SU-DHL-6 (cell line): ENCODE results near the gene TNIK.

Source experiments
- H2AFZ ChIP-seq: fragments of 200-600 bp; sonication (generic); 2 replicates; pipeline ENCODE4 v1.6.1; 2014; ENCODE audit warnings: low read depth, mild to moderate bottlenecking, moderate library complexity, mixed read lengths, antibody characterized with exemption, low read length; ENCODE audit not compliant: severe bottlenecking
- H3F3A ChIP-seq: fragments of 200-600 bp; shearing (Covaris generic); 2 replicates; pipeline ENCODE4 v1.6.0; 2016; ENCODE audit warnings: antibody characterized with exemption, mild to moderate bottlenecking; ENCODE audit not compliant: insufficient read depth
- H3K27ac ChIP-seq: fragments of 200-600 bp; sonication (generic); 2 replicates; pipeline ENCODE4 v1.5.1; 2016; ENCODE audit warnings: low read depth, mild to moderate bottlenecking, low read length, moderate library complexity, mixed read lengths
- H3K27me3 ChIP-seq: fragments of 200-600 bp; sonication (generic), shearing (Covaris generic); 2 replicates; pipeline ENCODE4 v1.6.0; 2014; ENCODE audit warnings: mild to moderate bottlenecking, low read length
- H3K36me3 ChIP-seq: fragments of 200-600 bp; sonication (generic); 2 replicates; pipeline ENCODE4 v1.6.1; 2014; ENCODE audit warnings: mild to moderate bottlenecking, low read length, mixed read lengths
- H3K4me2 ChIP-seq: fragments of 300-600, 200-600 bp; shearing (Covaris generic), sonication (generic); 2 replicates; pipeline ENCODE4 v1.6.0; 2014; ENCODE audit warnings: low read length, low read depth, mild to moderate bottlenecking; ENCODE audit not compliant: poor library complexity, severe bottlenecking
- H3K4me3 ChIP-seq: fragments of 200-600 bp; sonication (generic); 2 replicates; pipeline ENCODE4 v1.5.1; 2014; ENCODE audit warnings: antibody characterized with exemption, low read length, mild to moderate bottlenecking, mixed read lengths; ENCODE audit not compliant: insufficient read depth, poor library complexity, severe bottlenecking
- H3K79me2 ChIP-seq: fragments of 200-600 bp; sonication (generic); 2 replicates; pipeline ENCODE4 v1.6.1; 2014; ENCODE audit warnings: mild to moderate bottlenecking, low read length, moderate library complexity; ENCODE audit not compliant: insufficient read depth
- H3K9ac ChIP-seq: fragments of 200-600 bp; sonication (generic); 2 replicates; pipeline ENCODE4 v1.7.0; 2014; ENCODE audit warnings: mild to moderate bottlenecking, low read length
- H3K9me2 ChIP-seq: fragments of 200-600 bp; sonication (generic); replicated peaks from 2 replicates; pipeline ENCODE4 v1.6.1; 2014; ENCODE audit warnings: low read length; ENCODE audit not compliant: insufficient read depth
- H3K9me3 ChIP-seq: fragments of 200-600 bp; sonication (generic); 2 replicates; pipeline ENCODE4 v1.6.1; 2014; ENCODE audit warnings: low read length, mixed read lengths; ENCODE audit not compliant: insufficient read depth
- H4K20me1 ChIP-seq: fragments of 200-600 bp; sonication (generic); 2 replicates; pipeline ENCODE4 v1.6.1; 2014; ENCODE audit warnings: low read depth, mild to moderate bottlenecking, antibody characterized with exemption, low read length, moderate library complexity, mixed read lengths
- CTCF ChIP-seq: fragments of 200-600 bp; sonication (generic); IDR thresholded peaks from one replicate; pipeline ENCODE4 v1.5.1; 2017; ENCODE audit warnings: antibody characterized with exemption, mild to moderate bottlenecking, low read length, moderate library complexity; ENCODE audit not compliant: insufficient read depth, poor library complexity, severe bottlenecking
- EZH2phosphoT487 ChIP-seq: fragments of 200-600 bp; sonication (generic), shearing (Covaris generic); conservative IDR thresholded peaks from 2 replicates; pipeline ENCODE4 v1.6.1; 2018; ENCODE audit warnings: mild to moderate bottlenecking, antibody characterized with exemption, low read length, moderate library complexity, mixed read lengths

The TNIK gene

GRCh38 chr3:171407759-171408158 is 52.4 kb downstream of the TNIK start:
- no peak for TF ChIP-seq EZH2phosphoT487
- TF ChIP-seq CTCF: no peak
- Histone ChIP-seq H3K27me3 (no peaks in the 10 kb centered on the region), H2AFZ (no peak overlapping the region), H4K20me1 (no peaks in the 10 kb centered on the region), H3K9ac (no peak overlapping the region), H3K4me2 (no peak overlapping the region), H3K36me3 (no peaks in the 10 kb centered on the region), H3K9me2 (no peaks in the 10 kb centered on the region), H3K4me3 (no peak overlapping the region), H3K27ac (no peak overlapping the region), H3K9me3 (no peaks in the 10 kb centered on the region), H3K79me2 (no peaks in the 10 kb centered on the region), H3F3A (no peaks in the 10 kb centered on the region)

- Histone ChIP-seq H3K4me3 (no peak overlapping the region), H2AFZ (no peak overlapping the region), H3K27ac (no peak overlapping the region), H3K36me3 (no peaks in the 10 kb centered on the region), H3K27me3 (no peaks in the 10 kb centered on the region), H3K4me2 (no peak overlapping the region), H3K9ac (no peak overlapping the region), H4K20me1 (no peaks in the 10 kb centered on the region), H3F3A (no peaks in the 10 kb centered on the region), H3K9me3 (no peaks in the 10 kb centered on the region), H3K79me2 (no peaks in the 10 kb centered on the region), H3K9me2 (no peaks in the 10 kb centered on the region)
- TF ChIP-seq EZH2phosphoT487: no peak
- no peak for TF ChIP-seq CTCF
These were observed 55.7 kb downstream of the TNIK start for GRCh38 chr3:171404376-171404967.

GRCh38 chr3:171402281-171402680 is 57.9 kb downstream of the TNIK start:
- Histone ChIP-seq H3K4me2 (no peak overlapping the region), H3K9me2 (no peaks in the 10 kb centered on the region), H3K4me3 (no peak overlapping the region), H3K36me3 (no peaks in the 10 kb centered on the region), H3K9me3 (no peaks in the 10 kb centered on the region), H3K27ac (no peak overlapping the region), H3K9ac (no peak overlapping the region), H3F3A (no peaks in the 10 kb centered on the region), H3K27me3 (no peaks in the 10 kb centered on the region), H4K20me1 (no peaks in the 10 kb centered on the region), H2AFZ (no peak overlapping the region), H3K79me2 (no peaks in the 10 kb centered on the region)
- no peak for TF ChIP-seq EZH2phosphoT487
- no peak for TF ChIP-seq CTCF
